K562 (cell line): Measurements from ENCODE around the gene KIAA0513. TPM values are rescaled to one million over a fixed set of nuclear protein-coding genes. Genes with fewer than 3 reads are reported as not detected.
A peak's percentile ranks its signal among the peaks of the same experiment; 100 is the strongest.

Experiments used
- FOSL1 ChIP-seq: fragments of 200-800 bp; sonication (Bioruptor generic); conservative IDR thresholded peaks from 2 replicates; pipeline ENCODE4 v1.6.1; 2016; ENCODE audit warnings: missing genetic modification characterization, missing compliant biosample characterization
- HDAC6 ChIP-seq: IDR thresholded peaks from 2 replicates; pipeline ENCODE4 v1.6.1; 2012; ENCODE audit warnings: low read depth, mild to moderate bottlenecking, control low read depth, inconsistent platforms, low read length, moderate library complexity
- IFI16 ChIP-seq: fragments of 250-450 bp; sonication (Bioruptor Pico); IDR thresholded peaks from 2 replicates; pipeline ENCODE4 v2.1.2; 2022; ENCODE audit warnings: mild to moderate bottlenecking, inconsistent platforms
- JUNB ChIP-seq: fragments of 450-650 bp; formaldehyde crosslinking; conservative IDR thresholded peaks from 2 replicates; pipeline ENCODE4 v1.4.0; 2020; ENCODE audit warnings: mild to moderate bottlenecking
- NCOR1 ChIP-seq: fragments of 450-650 bp; IDR thresholded peaks from 2 replicates; pipeline ENCODE4 v1.6.1; 2016; ENCODE audit warnings: mild to moderate bottlenecking, moderate library complexity
- NR1H2 ChIP-seq: sonication (generic); formaldehyde crosslinking; IDR thresholded peaks from 2 replicates; pipeline ENCODE4 v1.4.0; 2020; ENCODE audit warnings: mild to moderate bottlenecking, missing genetic modification reagents
- NRF1 ChIP-seq, 2 experiments: fragments of 450-650 bp; IDR thresholded peaks in 1 of 2; conservative IDR thresholded peaks in 1 of 2; 2 replicates each; pipeline ENCODE4 v1.6.1; 2014; ENCODE audit warnings: mild to moderate bottlenecking in 2 of 2
- SAP30 ChIP-seq: fragments of 200-600 bp; sonication (generic); IDR thresholded peaks from 2 replicates; pipeline ENCODE4 v1.6.1; 2012; ENCODE audit warnings: borderline replicate concordance, low read depth, mild to moderate bottlenecking, moderate library complexity, low read length, control low read depth, inconsistent platforms; ENCODE audit not compliant: insufficient read depth, poor library complexity, severe bottlenecking
- SIRT6 ChIP-seq: IDR thresholded peaks from one replicate; pipeline ENCODE4 v1.6.1; 2012; ENCODE audit warnings: low read depth, mild to moderate bottlenecking, control low read depth, inconsistent platforms, low read length, moderate library complexity
- SPI1 ChIP-seq: IDR thresholded peaks from 2 replicates; pipeline ENCODE4 v1.6.1; 2011; ENCODE audit warnings: low read depth, low read length, control low read depth, borderline replicate concordance
- SRSF3 ChIP-seq: fragments of 200-400 bp; formaldehyde crosslinking; IDR thresholded peaks from 2 replicates; pipeline ENCODE4 v1.6.1; 2016; ENCODE audit warnings: mild to moderate bottlenecking, low read length, moderate library complexity; ENCODE audit not compliant: insufficient read depth
- U2AF1 ChIP-seq: fragments of 200-400 bp; formaldehyde crosslinking; optimal IDR thresholded peaks from 2 replicates; pipeline ENCODE3; 2017; ENCODE audit warnings: mild to moderate bottlenecking, low read depth, low read length, moderate library complexity
- U2AF2 ChIP-seq: fragments of 200-400 bp; formaldehyde crosslinking; optimal IDR thresholded peaks from 2 replicates; pipeline ENCODE3; 2017; ENCODE audit warnings: low read depth, mild to moderate bottlenecking, low read length
- ZBTB7A ChIP-seq: IDR thresholded peaks from 2 replicates; pipeline ENCODE4 v1.6.1; 2011; ENCODE audit warnings: low read depth, mild to moderate bottlenecking, low read length, moderate library complexity, borderline replicate concordance; ENCODE audit not compliant: control insufficient read depth
- ZKSCAN1 ChIP-seq: fragments of 150-350 bp; IDR thresholded peaks from 2 replicates; pipeline ENCODE4 v1.6.1; 2016; ENCODE audit warnings: low read depth, low read length
- ZNF263 ChIP-seq: sonication (generic); formaldehyde crosslinking; IDR thresholded peaks from 2 replicates; pipeline ENCODE4 v1.8.0; 2022; ENCODE audit warnings: mild to moderate bottlenecking, missing genetic modification reagents, borderline replicate concordance
- ZNF431 ChIP-seq: sonication (generic); formaldehyde crosslinking; IDR thresholded peaks from 2 replicates; pipeline ENCODE4 v1.8.0; 2022; ENCODE audit warnings: mild to moderate bottlenecking, missing genetic modification reagents
- ZNF589 ChIP-seq: fragments of 200-800 bp; sonication (Bioruptor generic); IDR thresholded peaks from 2 replicates; pipeline ENCODE4 v1.6.1; 2016; ENCODE audit warnings: low read depth, missing genetic modification characterization, missing compliant biosample characterization
- polyA plus RNA-seq, 8 experiments: library from polyadenylated mRNA; depleted of rRNA in 4 of 8; stranded (reverse) in 5 of 8; unstranded in 3 of 8; fragments of >200 nt; fragmentation: Nextera tagmentation in 2 of 8; fragmentation: Illumina TruSeq in 1 of 8; extraction: Ambion mirVana in 2 of 8; extraction: Trizol in 1 of 8; gene quantifications; 2 replicates each; pipeline versions ENCODE4 v1.2.1 to v1.2.3, GENCODE V29; 2011 to 2014; ENCODE audit warnings: inconsistent platforms in 1 of 8, missing spikeins in 1 of 8
- total RNA-seq, 7 experiments: library from RNA; depleted of rRNA in 6 of 7; stranded (reverse); fragments of >200 nt in 6 of 7; fragmentation: Illumina TruSeq in 2 of 7; extraction: Trizol in 2 of 7; gene quantifications; 2 replicates each; pipeline versions ENCODE4 v1.2.1 to v1.2.3, GENCODE V29; 2011 to 2021; ENCODE audit warnings: low replicate concordance in 1 of 7
- TF ChIP-seq, protein P1 (sequence below): fragments of 450-650 bp; formaldehyde crosslinking; IDR thresholded peaks from 2 replicates; pipeline ENCODE4 v1.4.0; 2020; ENCODE audit warnings: mild to moderate bottlenecking, mixed read lengths
- TF ChIP-seq, protein P2 (sequence below): fragments of 450-650 bp; IDR thresholded peaks from 2 replicates; pipeline ENCODE4 v1.6.1; 2017; ENCODE audit warnings: antibody characterized with exemption
- TF ChIP-seq, protein P3 (sequence below): sonication (generic); formaldehyde crosslinking; IDR thresholded peaks from 2 replicates; pipeline ENCODE4 v1.8.1; 2023; ENCODE audit warnings: mild to moderate bottlenecking, missing genetic modification reagents, moderate library complexity
- TF ChIP-seq, protein P4 (sequence below): fragments of 450-650 bp; IDR thresholded peaks from 2 replicates; pipeline ENCODE4 v1.6.1; 2016

KIAA0513 gene
- total and polyA plus RNA-seq, 9 of the 15 experiments (the other 6 are each of a cell fraction or from before 2014, with no cell fraction given) = 0.18 to 13.7 (median 10.2) TPM

DNA sequence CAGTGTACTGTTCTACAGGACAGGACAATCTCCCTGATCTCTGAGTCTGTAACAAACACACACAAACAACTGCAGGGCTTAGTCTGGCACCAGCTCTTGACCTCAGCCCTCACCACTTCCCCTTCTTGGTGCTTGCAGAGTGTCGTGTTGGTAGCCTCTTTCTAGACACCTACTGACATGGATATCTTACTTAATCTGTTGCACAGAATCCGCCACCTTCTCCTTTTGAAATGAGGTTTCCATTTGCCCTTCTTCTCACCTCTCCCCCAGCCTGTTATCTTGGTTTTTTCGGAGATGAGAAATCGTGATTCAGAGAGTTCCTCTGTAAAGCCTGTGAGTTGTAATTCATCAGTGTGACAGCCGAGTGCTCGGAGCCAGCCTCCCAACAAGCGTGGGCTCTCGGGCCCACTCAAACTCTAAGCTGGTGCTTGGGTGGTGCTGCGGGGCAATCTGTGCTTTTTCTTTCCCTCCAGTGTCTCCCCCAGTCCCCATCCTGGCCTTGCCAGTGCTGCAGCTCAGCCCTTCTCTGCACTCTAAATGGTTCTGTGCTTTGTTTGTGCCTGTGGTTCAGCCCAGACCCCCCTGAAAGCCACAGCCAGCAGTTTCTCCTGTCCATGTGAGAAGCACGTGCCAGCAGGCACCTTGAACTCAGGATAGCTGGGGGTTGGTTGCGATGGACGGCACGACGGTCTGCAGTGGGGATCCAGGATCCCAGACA is 28.1 kb downstream of the KIAA0513 start (continued):
- TF ChIP-seq, protein P1, sequence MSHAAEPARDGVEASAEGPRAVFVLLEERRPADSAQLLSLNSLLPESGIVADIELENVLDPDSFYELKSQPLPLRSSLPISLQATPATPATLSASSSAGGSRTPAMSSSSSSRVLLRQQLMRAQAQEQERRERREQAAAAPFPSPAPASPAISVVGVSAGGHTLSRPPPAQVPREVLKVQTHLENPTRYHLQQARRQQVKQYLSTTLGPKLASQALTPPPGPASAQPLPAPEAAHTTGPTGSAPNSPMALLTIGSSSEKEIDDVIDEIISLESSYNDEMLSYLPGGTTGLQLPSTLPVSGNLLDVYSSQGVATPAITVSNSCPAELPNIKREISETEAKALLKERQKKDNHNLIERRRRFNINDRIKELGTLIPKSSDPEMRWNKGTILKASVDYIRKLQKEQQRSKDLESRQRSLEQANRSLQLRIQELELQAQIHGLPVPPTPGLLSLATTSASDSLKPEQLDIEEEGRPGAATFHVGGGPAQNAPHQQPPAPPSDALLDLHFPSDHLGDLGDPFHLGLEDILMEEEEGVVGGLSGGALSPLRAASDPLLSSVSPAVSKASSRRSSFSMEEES (CRISPR knock-in tag) = no peak
- no peak for TF ChIP-seq NR1H2 (CRISPR knock-in tag)
- no peak for TF ChIP-seq SRSF3
- no peak for TF ChIP-seq U2AF2
- no peak; the same call in 1 of the 2 replicates for TF ChIP-seq ZNF589 (CRISPR knock-in tag)
- peak; percentile 36; the same call in 1 of the 2 replicates for TF ChIP-seq ZBTB7A
- TF ChIP-seq HDAC6 = no peak
- no peak for TF ChIP-seq IFI16 (CRISPR knock-in tag)
- TF ChIP-seq, protein P2, sequence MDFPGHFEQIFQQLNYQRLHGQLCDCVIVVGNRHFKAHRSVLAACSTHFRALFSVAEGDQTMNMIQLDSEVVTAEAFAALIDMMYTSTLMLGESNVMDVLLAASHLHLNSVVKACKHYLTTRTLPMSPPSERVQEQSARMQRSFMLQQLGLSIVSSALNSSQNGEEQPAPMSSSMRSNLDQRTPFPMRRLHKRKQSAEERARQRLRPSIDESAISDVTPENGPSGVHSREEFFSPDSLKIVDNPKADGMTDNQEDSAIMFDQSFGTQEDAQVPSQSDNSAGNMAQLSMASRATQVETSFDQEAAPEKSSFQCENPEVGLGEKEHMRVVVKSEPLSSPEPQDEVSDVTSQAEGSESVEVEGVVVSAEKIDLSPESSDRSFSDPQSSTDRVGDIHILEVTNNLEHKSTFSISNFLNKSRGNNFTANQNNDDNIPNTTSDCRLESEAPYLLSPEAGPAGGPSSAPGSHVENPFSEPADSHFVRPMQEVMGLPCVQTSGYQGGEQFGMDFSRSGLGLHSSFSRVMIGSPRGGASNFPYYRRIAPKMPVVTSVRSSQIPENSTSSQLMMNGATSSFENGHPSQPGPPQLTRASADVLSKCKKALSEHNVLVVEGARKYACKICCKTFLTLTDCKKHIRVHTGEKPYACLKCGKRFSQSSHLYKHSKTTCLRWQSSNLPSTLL = no peak
- TF ChIP-seq FOSL1 (tag) = peak; percentile 88
- TF ChIP-seq SPI1 = peak; percentile 99
- no peak for TF ChIP-seq U2AF1
- TF ChIP-seq SIRT6 = no peak
- peak; percentile 55; the same call in 1 of the 2 replicates for TF ChIP-seq ZNF263
- no peak for TF ChIP-seq JUNB (CRISPR knock-in tag)
- no peak for TF ChIP-seq ZKSCAN1
- TF ChIP-seq, protein P3, sequence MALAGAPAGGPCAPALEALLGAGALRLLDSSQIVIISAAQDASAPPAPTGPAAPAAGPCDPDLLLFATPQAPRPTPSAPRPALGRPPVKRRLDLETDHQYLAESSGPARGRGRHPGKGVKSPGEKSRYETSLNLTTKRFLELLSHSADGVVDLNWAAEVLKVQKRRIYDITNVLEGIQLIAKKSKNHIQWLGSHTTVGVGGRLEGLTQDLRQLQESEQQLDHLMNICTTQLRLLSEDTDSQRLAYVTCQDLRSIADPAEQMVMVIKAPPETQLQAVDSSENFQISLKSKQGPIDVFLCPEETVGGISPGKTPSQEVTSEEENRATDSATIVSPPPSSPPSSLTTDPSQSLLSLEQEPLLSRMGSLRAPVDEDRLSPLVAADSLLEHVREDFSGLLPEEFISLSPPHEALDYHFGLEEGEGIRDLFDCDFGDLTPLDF (CRISPR knock-in tag) = peak; percentile 53; the same call in 1 of the 2 replicates
- TF ChIP-seq, protein P4, sequence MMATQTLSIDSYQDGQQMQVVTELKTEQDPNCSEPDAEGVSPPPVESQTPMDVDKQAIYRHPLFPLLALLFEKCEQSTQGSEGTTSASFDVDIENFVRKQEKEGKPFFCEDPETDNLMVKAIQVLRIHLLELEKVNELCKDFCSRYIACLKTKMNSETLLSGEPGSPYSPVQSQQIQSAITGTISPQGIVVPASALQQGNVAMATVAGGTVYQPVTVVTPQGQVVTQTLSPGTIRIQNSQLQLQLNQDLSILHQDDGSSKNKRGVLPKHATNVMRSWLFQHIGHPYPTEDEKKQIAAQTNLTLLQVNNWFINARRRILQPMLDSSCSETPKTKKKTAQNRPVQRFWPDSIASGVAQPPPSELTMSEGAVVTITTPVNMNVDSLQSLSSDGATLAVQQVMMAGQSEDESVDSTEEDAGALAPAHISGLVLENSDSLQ = peak; percentile 97
- TF ChIP-seq ZNF431 = no peak; the same call in 1 of the 2 replicates
- peak; percentile 25 to 63; a peak in 2 of 4 replicates for TF ChIP-seq NRF1 (conservative IDR thresholded peaks at IDR 0.05 in 1 of 2, IDR thresholded peaks at IDR 0.05 in 1 of 2)
- no peak for TF ChIP-seq SAP30
- no peak for TF ChIP-seq NCOR1
